ENCODE measurements around the gene SLC10A7. TPM values are rescaled to one million over a fixed set of nuclear protein-coding genes. Genes with fewer than 3 reads are reported as not detected.
A peak's percentile ranks its signal among the peaks of the same experiment; 100 is the strongest.

The SLC10A7 gene
- total and polyA plus RNA-seq, 9 of the 15 experiments (the other 6 are each of a cell fraction or from before 2014, with no cell fraction given): 6.4 to 22.8 (median 16.1) TPM

DNA sequence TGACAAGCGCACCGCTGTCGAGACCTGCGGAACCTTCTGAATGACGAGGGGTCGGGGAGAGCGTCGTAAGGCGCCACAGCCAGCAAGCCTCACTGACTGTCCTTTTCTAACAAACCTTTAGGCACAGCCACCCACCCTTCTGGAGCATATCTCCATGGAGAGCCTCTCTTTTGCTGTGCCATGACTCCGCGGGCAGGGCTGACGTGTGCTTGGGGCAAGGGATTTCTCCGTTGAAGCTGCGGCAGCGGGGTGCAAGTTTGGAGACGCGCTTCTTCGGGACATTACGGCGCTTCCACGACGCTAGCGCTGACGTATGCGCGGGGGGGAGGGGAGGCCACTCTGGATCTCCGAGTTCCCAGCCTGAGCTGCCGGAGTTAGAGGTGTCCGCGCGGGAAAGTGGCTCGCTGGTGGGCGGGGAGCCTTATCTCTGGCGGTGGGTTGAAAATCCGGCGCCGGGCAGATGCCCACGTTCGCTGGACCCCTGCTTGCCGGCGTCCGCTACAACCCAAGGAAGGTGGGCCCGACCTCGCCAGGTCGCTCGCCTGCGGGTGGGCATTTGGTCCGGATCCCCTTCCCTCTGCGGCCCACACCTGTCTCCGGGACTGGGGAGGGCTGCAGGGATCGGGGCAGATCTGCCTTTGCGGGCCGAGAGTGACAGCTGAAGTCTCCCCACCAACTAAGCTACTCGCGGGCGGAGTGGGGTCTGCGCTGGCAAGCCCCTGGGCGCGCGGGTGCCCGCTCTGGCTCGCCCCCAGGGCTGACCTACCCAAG, 543 bp upstream of the SLC10A7 start (continued):
- TF ChIP-seq, protein P1, sequence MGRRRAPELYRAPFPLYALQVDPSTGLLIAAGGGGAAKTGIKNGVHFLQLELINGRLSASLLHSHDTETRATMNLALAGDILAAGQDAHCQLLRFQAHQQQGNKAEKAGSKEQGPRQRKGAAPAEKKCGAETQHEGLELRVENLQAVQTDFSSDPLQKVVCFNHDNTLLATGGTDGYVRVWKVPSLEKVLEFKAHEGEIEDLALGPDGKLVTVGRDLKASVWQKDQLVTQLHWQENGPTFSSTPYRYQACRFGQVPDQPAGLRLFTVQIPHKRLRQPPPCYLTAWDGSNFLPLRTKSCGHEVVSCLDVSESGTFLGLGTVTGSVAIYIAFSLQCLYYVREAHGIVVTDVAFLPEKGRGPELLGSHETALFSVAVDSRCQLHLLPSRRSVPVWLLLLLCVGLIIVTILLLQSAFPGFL (CRISPR knock-in tag; IDR thresholded peaks at IDR 0.05): 0 out of 2 replicates have a peak, but pooled peaks have one; percentile 79
- TF ChIP-seq CXXC5 (CRISPR knock-in tag; IDR thresholded peaks at IDR 0.05) (peak; percentile 83), RB1 (IDR thresholded peaks at IDR 0.05; ENCODE audit: low read depth) (peak; percentile 92), ZBTB17 (CRISPR knock-in tag; IDR thresholded peaks at IDR 0.05) (no peak), TEAD1 (CRISPR knock-in tag; IDR thresholded peaks at IDR 0.05) (peak in 1 of 2 experiments; percentile 46; a peak in 1 of 4 replicates), SIN3B (IDR thresholded peaks at IDR 0.05; ENCODE audit: low read depth) (no peak)
- TF ChIP-seq, protein P2, sequence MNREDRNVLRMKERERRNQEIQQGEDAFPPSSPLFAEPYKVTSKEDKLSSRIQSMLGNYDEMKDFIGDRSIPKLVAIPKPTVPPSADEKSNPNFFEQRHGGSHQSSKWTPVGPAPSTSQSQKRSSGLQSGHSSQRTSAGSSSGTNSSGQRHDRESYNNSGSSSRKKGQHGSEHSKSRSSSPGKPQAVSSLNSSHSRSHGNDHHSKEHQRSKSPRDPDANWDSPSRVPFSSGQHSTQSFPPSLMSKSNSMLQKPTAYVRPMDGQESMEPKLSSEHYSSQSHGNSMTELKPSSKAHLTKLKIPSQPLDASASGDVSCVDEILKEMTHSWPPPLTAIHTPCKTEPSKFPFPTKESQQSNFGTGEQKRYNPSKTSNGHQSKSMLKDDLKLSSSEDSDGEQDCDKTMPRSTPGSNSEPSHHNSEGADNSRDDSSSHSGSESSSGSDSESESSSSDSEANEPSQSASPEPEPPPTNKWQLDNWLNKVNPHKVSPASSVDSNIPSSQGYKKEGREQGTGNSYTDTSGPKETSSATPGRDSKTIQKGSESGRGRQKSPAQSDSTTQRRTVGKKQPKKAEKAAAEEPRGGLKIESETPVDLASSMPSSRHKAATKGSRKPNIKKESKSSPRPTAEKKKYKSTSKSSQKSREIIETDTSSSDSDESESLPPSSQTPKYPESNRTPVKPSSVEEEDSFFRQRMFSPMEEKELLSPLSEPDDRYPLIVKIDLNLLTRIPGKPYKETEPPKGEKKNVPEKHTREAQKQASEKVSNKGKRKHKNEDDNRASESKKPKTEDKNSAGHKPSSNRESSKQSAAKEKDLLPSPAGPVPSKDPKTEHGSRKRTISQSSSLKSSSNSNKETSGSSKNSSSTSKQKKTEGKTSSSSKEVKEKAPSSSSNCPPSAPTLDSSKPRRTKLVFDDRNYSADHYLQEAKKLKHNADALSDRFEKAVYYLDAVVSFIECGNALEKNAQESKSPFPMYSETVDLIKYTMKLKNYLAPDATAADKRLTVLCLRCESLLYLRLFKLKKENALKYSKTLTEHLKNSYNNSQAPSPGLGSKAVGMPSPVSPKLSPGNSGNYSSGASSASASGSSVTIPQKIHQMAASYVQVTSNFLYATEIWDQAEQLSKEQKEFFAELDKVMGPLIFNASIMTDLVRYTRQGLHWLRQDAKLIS (CRISPR knock-in tag; IDR thresholded peaks at IDR 0.05): peak; percentile 94
- TF ChIP-seq, protein P3, sequence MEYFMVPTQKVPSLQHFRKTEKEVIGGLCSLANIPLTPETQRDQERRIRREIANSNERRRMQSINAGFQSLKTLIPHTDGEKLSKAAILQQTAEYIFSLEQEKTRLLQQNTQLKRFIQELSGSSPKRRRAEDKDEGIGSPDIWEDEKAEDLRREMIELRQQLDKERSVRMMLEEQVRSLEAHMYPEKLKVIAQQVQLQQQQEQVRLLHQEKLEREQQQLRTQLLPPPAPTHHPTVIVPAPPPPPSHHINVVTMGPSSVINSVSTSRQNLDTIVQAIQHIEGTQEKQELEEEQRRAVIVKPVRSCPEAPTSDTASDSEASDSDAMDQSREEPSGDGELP (CRISPR knock-in tag; IDR thresholded peaks at IDR 0.05; ENCODE audit: borderline replicate concordance): peak; percentile 53
- TF ChIP-seq, protein P4, sequence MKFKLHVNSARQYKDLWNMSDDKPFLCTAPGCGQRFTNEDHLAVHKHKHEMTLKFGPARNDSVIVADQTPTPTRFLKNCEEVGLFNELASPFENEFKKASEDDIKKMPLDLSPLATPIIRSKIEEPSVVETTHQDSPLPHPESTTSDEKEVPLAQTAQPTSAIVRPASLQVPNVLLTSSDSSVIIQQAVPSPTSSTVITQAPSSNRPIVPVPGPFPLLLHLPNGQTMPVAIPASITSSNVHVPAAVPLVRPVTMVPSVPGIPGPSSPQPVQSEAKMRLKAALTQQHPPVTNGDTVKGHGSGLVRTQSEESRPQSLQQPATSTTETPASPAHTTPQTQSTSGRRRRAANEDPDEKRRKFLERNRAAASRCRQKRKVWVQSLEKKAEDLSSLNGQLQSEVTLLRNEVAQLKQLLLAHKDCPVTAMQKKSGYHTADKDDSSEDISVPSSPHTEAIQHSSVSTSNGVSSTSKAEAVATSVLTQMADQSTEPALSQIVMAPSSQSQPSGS (CRISPR knock-in tag; IDR thresholded peaks at IDR 0.05): peak; percentile 34; the same call in 1 of the 2 replicates
- TF ChIP-seq, protein P5, sequence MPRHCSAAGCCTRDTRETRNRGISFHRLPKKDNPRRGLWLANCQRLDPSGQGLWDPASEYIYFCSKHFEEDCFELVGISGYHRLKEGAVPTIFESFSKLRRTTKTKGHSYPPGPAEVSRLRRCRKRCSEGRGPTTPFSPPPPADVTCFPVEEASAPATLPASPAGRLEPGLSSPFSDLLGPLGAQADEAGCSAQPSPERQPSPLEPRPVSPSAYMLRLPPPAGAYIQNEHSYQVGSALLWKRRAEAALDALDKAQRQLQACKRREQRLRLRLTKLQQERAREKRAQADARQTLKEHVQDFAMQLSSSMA (CRISPR knock-in tag; IDR thresholded peaks at IDR 0.05): no peak

Measured in K562 (cell line).